ENCODE results near the gene ICA1L. TPM values are rescaled to one million over a fixed set of nuclear protein-coding genes. Genes with fewer than 3 reads are reported as not detected.

The ICA1L gene
- total RNA-seq, 1 experiment from 2014 or later: 0.74 TPM

GRCh38 chr2:202782940-202783558 is 88.5 kb downstream of the ICA1L start:
- no peak for DNase-seq (ENCODE audit: low read depth)

- DNase-seq (ENCODE audit: low read depth): peak; percentile 70
Observed at GRCh38 chr2:202780514-202781021, 91.0 kb downstream of the ICA1L start.

- DNase-seq (ENCODE audit: low read depth): no peak
Observed at GRCh38 chr2:202778217-202778616, 93.3 kb downstream of the ICA1L start.

- no peak for DNase-seq (ENCODE audit: low read depth)
Observed at GRCh38 chr2:202774104-202774503, 97.5 kb downstream of the ICA1L start.

GRCh38 chr2:202773301-202773973 is 98.1 kb downstream of the ICA1L start:
- DNase-seq (ENCODE audit: low read depth): no peak

GRCh38 chr2:202771741-202772460 is 99.7 kb downstream of the ICA1L start:
- no peak for DNase-seq (ENCODE audit: low read depth)

GRCh38 chr2:202771336-202771735 is 100.2 kb downstream of the ICA1L start:
- no peak for DNase-seq (ENCODE audit: low read depth)

- DNase-seq (ENCODE audit: low read depth): no peak
Observed at GRCh38 chr2:202769201-202769600, 102.4 kb downstream of the ICA1L start.

- no peak for DNase-seq (ENCODE audit: low read depth)
Observed at GRCh38 chr2:202768273-202768672, 103.3 kb downstream of the ICA1L start.

- DNase-seq (ENCODE audit: low read depth): no peak
Observed at GRCh38 chr2:202765436-202765835, 106.1 kb downstream of the ICA1L start.

- no peak for DNase-seq (ENCODE audit: low read depth)
Observed at GRCh38 chr2:202764991-202765390, 106.6 kb downstream of the ICA1L start.

- no peak for DNase-seq (ENCODE audit: low read depth)
Observed at GRCh38 chr2:202763916-202764315, 107.7 kb downstream of the ICA1L start.

GRCh38 chr2:202762556-202762955 is 109.0 kb downstream of the ICA1L start:
- no peak for DNase-seq (ENCODE audit: low read depth)

GRCh38 chr2:202760848-202761247 is 110.7 kb downstream of the ICA1L start:
- DNase-seq (ENCODE audit: low read depth): peak; percentile 8

GRCh38 chr2:202758604-202759003 is 113.0 kb downstream of the ICA1L start:
- DNase-seq (ENCODE audit: low read depth): no peak

- DNase-seq (ENCODE audit: low read depth): no peak
Observed at GRCh38 chr2:202758128-202758527, 113.4 kb downstream of the ICA1L start.

- DNase-seq (ENCODE audit: low read depth): no peak
Observed at GRCh38 chr2:202757339-202757738, 114.2 kb downstream of the ICA1L start.

GRCh38 chr2:202756598-202756997 is 115.0 kb downstream of the ICA1L start:
- no peak for DNase-seq (ENCODE audit: low read depth)

- DNase-seq (ENCODE audit: low read depth): no peak
Observed at GRCh38 chr2:202754936-202755335, 116.6 kb downstream of the ICA1L start.

- no peak for DNase-seq (ENCODE audit: low read depth)
Observed at GRCh38 chr2:202752071-202752470, 119.5 kb downstream of the ICA1L start.

GRCh38 chr2:202750763-202751427 is 120.7 kb downstream of the ICA1L start:
- no peak for DNase-seq (ENCODE audit: low read depth)

- no peak for DNase-seq (ENCODE audit: low read depth)
Observed at GRCh38 chr2:202749477-202749876, 122.1 kb downstream of the ICA1L start.
